Lower leg skin (tissue), 4 donors: ENCODE results near the gene SRSF2. TPM values are rescaled to one million over a fixed set of nuclear protein-coding genes. Genes with fewer than 3 reads are reported as not detected.
A peak's percentile ranks its signal among the peaks of the same experiment; 100 is the strongest.
"Not testable (repeated sequence)": the region's sequence is repeated elsewhere in the genome, so short reads cannot be mapped to it uniquely, and the experiment has no call there.

Experiments used
- DNase-seq, 2 donors: peaks; one replicate each; pipeline ENCODE4 v3.0.0-alpha.2; 2019; ENCODE audit warnings: low spot score in 2 of 2
- H3K4me3 ChIP-seq: fragments of 200-600 bp; sonication (generic); 2 replicates; pipeline ENCODE4 v1.5.1; 2017; ENCODE audit warnings: mild to moderate bottlenecking, low read depth; ENCODE audit not compliant: poor library complexity, severe bottlenecking
- POLR2A ChIP-seq, 2 donors: fragments of 450-650 bp; IDR thresholded peaks; one replicate each; pipeline ENCODE4 v1.6.1; 2016 to 2017; ENCODE audit warnings: antibody characterized with exemption in 2 of 2, mild to moderate bottlenecking in 1 of 2, moderate library complexity in 1 of 2
- WGBS, 2 donors: methylation state at CpG; one replicate each; pipeline ENCODE4 v1.1.5; 2018; 5-methylcytosine and 5-hydroxymethylcytosine counted together
- intact Hi-C: fragments of 100-400 bp; cut with DNase I; formaldehyde crosslinking; loops from one replicate; pipeline ENCODE4 v1.15.0; 2023; ENCODE audit warnings: low total_unique reads
- total RNA-seq, 4 donors: library from RNA; depleted of rRNA; stranded (reverse); fragments of >200 nt; gene quantifications; one replicate each; pipeline ENCODE4 v1.1.0, GENCODE V29; 2016
- TF ChIP-seq, protein P1 (sequence below), 3 donors: fragments of 450-650 bp; IDR thresholded peaks; one replicate each; pipeline ENCODE4 v1.5.1; 2016; ENCODE audit warnings: antibody characterized with exemption in 3 of 3, mild to moderate bottlenecking in 3 of 3, moderate library complexity in 2 of 3

The SRSF2 gene
- total RNA-seq, 4 donors from 2014 or later: 179 to 260 (median 189) TPM

DNA sequence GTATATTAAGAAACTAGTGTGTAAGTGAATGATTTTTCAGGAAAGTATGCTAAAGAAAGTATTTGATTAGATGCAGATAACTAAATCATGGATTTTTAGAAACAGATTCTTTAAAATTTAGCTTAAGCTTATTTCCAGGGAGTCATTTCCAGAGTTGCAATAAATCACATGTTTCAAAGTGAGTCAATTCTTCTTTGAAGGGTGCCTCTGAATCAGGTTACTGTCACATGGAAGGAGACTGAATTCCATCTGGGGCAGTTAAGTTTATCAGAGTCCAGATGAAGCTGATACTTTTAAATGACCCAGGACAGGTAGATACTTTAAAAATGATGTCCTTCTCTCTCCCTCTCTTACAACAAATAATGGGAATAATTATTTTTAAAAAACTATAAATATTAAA is 5.8 kb upstream of the SRSF2 start:
- TF ChIP-seq, protein P1, sequence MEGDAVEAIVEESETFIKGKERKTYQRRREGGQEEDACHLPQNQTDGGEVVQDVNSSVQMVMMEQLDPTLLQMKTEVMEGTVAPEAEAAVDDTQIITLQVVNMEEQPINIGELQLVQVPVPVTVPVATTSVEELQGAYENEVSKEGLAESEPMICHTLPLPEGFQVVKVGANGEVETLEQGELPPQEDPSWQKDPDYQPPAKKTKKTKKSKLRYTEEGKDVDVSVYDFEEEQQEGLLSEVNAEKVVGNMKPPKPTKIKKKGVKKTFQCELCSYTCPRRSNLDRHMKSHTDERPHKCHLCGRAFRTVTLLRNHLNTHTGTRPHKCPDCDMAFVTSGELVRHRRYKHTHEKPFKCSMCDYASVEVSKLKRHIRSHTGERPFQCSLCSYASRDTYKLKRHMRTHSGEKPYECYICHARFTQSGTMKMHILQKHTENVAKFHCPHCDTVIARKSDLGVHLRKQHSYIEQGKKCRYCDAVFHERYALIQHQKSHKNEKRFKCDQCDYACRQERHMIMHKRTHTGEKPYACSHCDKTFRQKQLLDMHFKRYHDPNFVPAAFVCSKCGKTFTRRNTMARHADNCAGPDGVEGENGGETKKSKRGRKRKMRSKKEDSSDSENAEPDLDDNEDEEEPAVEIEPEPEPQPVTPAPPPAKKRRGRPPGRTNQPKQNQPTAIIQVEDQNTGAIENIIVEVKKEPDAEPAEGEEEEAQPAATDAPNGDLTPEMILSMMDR (IDR thresholded peaks at IDR 0.05): no peak
- no peak for TF ChIP-seq POLR2A (IDR thresholded peaks at IDR 0.05)
- no peak overlapping the region for H3K4me3 ChIP-seq
- intact Hi-C loops: no loop called here
- DNase-seq: no peak

DNA sequence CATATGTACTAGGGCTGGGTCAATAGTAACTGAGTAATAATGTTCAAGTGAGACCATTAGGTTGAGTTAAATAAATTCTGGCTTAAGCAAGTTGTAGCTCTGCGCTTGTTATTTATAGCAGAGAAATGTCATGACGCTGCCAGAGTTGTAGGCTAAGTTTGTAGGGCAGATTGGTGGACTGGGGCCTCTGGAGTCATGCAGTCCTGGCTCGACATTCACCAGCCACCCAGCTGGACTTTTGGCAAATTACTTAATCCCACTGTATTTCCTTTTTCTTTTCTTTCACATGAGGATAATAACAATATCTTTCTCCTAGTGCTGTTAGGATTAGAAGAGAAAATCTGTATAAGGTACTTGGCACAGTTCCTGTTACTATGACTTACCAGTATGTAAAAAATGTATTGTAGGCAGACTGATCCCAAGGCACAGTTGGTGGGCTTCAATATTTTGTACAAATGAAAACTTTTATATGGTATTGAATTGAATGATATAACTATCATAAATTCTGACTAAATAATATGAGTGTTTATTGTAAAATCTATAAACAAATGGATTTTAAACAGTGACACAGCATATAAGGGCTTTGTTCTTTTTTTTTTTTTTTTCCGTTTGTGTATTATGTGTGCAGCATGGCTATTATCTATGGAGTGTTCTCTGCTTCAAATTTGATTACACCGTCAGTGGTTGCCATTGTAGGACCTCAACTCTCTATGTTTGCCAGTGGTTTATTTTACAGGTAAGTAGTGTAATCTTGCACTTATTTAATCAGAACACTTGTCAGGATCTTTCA is 3.4 kb upstream of the SRSF2 start:
- no peak for DNase-seq
- intact Hi-C loops: no loop called here
- WGBS, 2 donors: 65 to 75% methylated on average over 5 of the region's 5 CpGs
- no peak overlapping the region for H3K4me3 ChIP-seq
- TF ChIP-seq, protein P1 (IDR thresholded peaks at IDR 0.05): no peak
- no peak for TF ChIP-seq POLR2A (IDR thresholded peaks at IDR 0.05)

DNA sequence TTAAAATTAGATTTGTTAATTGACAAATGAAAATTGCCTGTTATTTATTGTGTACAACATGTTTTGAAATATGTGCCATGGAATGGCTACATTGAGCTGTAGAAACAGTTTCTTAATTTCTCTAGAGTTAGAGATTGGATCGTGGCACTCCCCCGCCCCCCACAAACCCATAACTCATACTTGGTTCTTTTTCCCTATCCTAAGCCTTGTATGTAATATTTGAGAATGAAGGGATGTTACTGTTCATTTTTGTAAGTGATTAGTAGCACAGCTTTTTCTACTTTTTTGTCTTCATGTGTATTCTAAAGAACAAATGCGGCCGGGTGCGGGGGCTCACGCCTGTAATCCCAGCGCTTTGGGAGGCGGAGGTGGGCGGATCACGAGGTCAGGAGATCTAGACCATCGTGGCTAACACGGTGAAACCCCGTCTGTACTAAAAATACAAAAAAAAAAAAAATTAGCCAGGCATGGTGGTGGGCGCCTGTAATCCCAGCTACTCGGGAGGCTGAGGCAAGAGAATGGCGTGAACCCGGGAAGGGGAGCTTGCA is 2.5 kb upstream of the SRSF2 start:
- intact Hi-C loops, DNase-seq, H3K4me3 ChIP-seq: not testable (repeated sequence)
- 88 to 92% methylated on average over 17 of the region's 17 CpGs for WGBS, 2 donors

DNA sequence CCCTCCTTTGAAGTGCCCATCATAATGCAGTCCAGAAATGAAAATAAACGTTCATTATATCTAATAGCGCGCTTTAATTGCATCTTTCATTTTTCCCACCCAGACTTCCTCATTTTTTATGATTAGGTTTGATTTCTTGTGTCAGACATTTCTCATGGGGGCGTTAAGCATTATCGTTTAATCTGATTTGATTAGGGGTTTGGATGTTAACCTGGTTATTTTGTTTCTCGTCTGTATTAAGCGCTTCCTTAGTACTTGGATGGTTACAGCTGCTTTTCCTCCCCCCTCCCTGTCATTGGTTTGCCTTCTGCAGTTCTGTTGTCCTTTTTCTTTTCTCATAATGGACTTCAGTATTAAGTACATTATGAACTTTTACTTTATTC is 1.3 kb upstream of the SRSF2 start:
- 0 to 1% methylated on average over 7 of the region's 7 CpGs for WGBS, 2 donors
- TF ChIP-seq POLR2A (IDR thresholded peaks at IDR 0.05): no peak
- TF ChIP-seq, protein P1 (IDR thresholded peaks at IDR 0.05): no peak
- no peak for DNase-seq
- H3K4me3 ChIP-seq: peak overlapping the region; percentile 35
- intact Hi-C loops: no loop called here

DNA sequence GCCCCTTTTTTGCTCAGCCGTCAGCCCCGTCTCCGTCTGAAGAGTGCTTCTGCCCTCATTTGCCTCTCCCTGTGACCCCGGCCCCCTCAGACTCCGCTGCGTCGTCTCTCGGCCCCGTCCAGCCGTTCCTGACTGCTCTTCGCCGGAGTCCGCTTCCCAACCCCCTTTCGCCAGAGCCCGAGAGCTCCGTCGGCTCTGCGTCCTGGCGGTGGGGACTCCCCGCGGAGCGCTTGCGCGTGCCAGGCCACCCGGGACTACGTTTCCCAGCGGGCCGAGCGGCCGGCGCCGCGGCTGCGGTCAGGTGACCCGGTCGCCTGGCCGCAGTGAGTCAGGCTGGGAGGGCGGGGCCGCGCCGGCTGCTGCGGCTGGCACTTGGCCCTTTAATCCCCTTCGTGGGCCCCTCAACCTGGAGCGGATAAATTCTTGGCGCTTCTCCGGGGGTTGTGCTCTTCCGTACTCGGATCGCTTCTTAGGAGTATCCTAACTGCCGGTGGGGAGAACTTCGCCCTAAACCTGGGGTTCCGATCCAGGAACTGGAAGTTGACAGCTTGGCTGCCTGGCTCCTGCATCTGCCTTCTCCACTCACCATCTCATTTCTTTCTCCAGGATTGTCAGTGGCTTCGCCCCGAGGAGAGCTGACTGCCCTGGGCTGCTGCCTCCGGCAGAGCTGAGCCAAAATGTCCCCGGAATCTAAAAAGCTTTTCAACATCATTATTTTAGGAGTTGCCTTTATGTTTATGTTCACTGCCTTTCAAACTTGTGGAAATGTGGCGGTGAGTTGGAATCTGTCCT is 741 bp upstream of the SRSF2 start, which contains the start of gene MFSD11:
MFSD11 (plus strand) TSS at position 444 of the 792 bp plus-strand sequence; CDS start at position 678, 234 bp downstream.
- intact Hi-C loops: no loop called here
- TF ChIP-seq, protein P1 (IDR thresholded peaks at IDR 0.05): no peak
- TF ChIP-seq POLR2A (IDR thresholded peaks at IDR 0.05): no peak
- 0 to 1% methylated on average over 28 to 47 of the region's 57 CpGs for WGBS, 2 donors
- H3K4me3 ChIP-seq: peak within 1 kb of the TSS; percentile 87
- peak; percentile 87 to 98 for DNase-seq
